RWPE1 (cell line): ENCODE data around the gene FTCD.

Source experiments
- CTCF ChIA-PET: fragments of 350-600 bp; sonication (Branson Sonifier 250); formaldehyde crosslinking; extraction: SDS; loops from one replicate; lab custom pipeline; 2021; lab: Yijun Ruan, JAX
- POLR2A ChIA-PET: fragments of 400-600 bp; formaldehyde crosslinking; extraction: SDS; loops from one replicate; lab custom pipeline; 2020; ENCODE audit warnings: antibody characterized with exemption; ENCODE audit not compliant: low non-redundant PET; lab: Yijun Ruan, JAX
- DNase-seq: peaks from one replicate; pipeline ENCODE4 v3.0.0; 2012; ENCODE audit warnings: low spot score
- H3K27ac ChIP-seq: fragments of 450-650 bp; 2 replicates; pipeline ENCODE4 v1.5.1; 2017
- CTCF ChIP-seq: fragments of 450-650 bp; conservative IDR thresholded peaks from 2 replicates; pipeline ENCODE4 v1.5.1; 2017; ENCODE audit warnings: low read depth, mild to moderate bottlenecking

The FTCD gene

GRCh38 chr21:46136739-46137349, 18.5 kb downstream of the FTCD start:
- no peak for TF ChIP-seq CTCF
- no peak overlapping the region for H3K27ac ChIP-seq
- CTCF ChIA-PET, result no interaction called here
- POLR2A ChIA-PET, result no interaction called here
- no peak for DNase-seq

- DNase-seq, result no peak
- POLR2A ChIA-PET, result no interaction called here
- CTCF ChIA-PET, result no interaction called here
Observed at GRCh38 chr21:46135782-46136395, 19.5 kb downstream of the FTCD start.

GRCh38 chr21:46131838-46132651, 23.3 kb downstream of the FTCD start:
- no peak overlapping the region for H3K27ac ChIP-seq
- no peak for DNase-seq
- ChIA-PET CTCF (no interaction called here), POLR2A (no interaction called here)
- no peak for TF ChIP-seq CTCF

More at GRCh38 chr21:46135782-46136395, 19.5 kb downstream of the FTCD start:
- no peak for TF ChIP-seq CTCF
- no peak overlapping the region for H3K27ac ChIP-seq

- ChIA-PET CTCF (no interaction called here), POLR2A (no interaction called here)
- TF ChIP-seq CTCF, result no peak
Observed at GRCh38 chr21:46131588-46131837, 23.9 kb downstream of the FTCD start.

GRCh38 chr21:46130831-46131587, 24.4 kb downstream of the FTCD start:
- no peak for DNase-seq
- H3K27ac ChIP-seq, result no peak overlapping the region
- TF ChIP-seq CTCF, result no peak
- CTCF ChIA-PET, result no interaction called here
- POLR2A ChIA-PET, result no interaction called here

More at GRCh38 chr21:46131588-46131837, 23.9 kb downstream of the FTCD start:
- H3K27ac ChIP-seq, result no peak overlapping the region
- DNase-seq, result no peak
